Heart left ventricle (tissue), 16 donors: ENCODE data around the gene NGEF. TPM values are rescaled to one million over a fixed set of nuclear protein-coding genes. Genes with fewer than 3 reads are reported as not detected.

Experiments
- ATAC-seq, 4 donors: fragments of 200-7000 bp; cut with Tn5 transposase; one replicate each; pipeline ENCODE4 v1.9.1; 2020 to 2022; ENCODE audit warnings: moderate library complexity in 4 of 4, mild to moderate bottlenecking in 3 of 4, moderate number of reproducible peaks in 1 of 4
- DNase-seq, 5 donors: peaks; one replicate each; pipeline ENCODE4 v3.0.0-alpha.2; 2020
- H3K27ac ChIP-seq, 12 donors: fragments of 200-600 bp; sonication (generic) in 4 of 12; one replicate each; pipeline versions ENCODE4 v1.5.0 to v1.8.0; 2016 to 2022; ENCODE audit warnings: mild to moderate bottlenecking in 2 of 12
- H3K27me3 ChIP-seq, 9 donors: fragments of 200-600 bp; sonication (generic) in 2 of 9; one replicate each; pipeline versions ENCODE4 v1.5.1 to v1.8.0; 2016 to 2022; ENCODE audit warnings: mild to moderate bottlenecking in 3 of 9
- H3K36me3 ChIP-seq, 9 donors: fragments of 200-600 bp; sonication (generic) in 2 of 9; one replicate each; pipeline versions ENCODE4 v1.5.0 to v1.8.0; 2018 to 2022; ENCODE audit warnings: mild to moderate bottlenecking in 2 of 9
- H3K4me1 ChIP-seq, 12 donors: fragments of 200-600 bp; sonication (generic) in 4 of 12; one replicate each; pipeline versions ENCODE4 v1.5.0 to v1.8.0; 2016 to 2022; ENCODE audit warnings: mild to moderate bottlenecking in 3 of 12
- H3K4me3 ChIP-seq, 12 donors: fragments of 200-600 bp; sonication (generic) in 4 of 12; one replicate each; pipeline versions ENCODE4 v1.5.0 to v1.8.0; 2017 to 2022; ENCODE audit warnings: mild to moderate bottlenecking in 9 of 12, moderate library complexity in 4 of 12
- H3K9me3 ChIP-seq, 12 donors: fragments of 200-600 bp; sonication (generic) in 4 of 12; one replicate each; pipeline versions ENCODE4 v1.5.0 to v1.8.0; 2016 to 2022; ENCODE audit warnings: mild to moderate bottlenecking in 1 of 12
- POLR2A ChIP-seq, 2 donors: fragments of 450-650 bp; IDR thresholded peaks; one replicate each; pipeline ENCODE4 v1.6.1; 2017; ENCODE audit warnings: antibody characterized with exemption in 2 of 2, mild to moderate bottlenecking in 2 of 2, moderate library complexity in 2 of 2
- WGBS, 4 donors: extraction: QIAGEN DNeasy Blood & Tissue Kit in 2 of 4; methylation state at CpG; one replicate each; pipeline versions ENCODE4 v1.1.5 to v1.1.7; 2013 to 2018; 5-methylcytosine and 5-hydroxymethylcytosine counted together
- intact Hi-C, 10 donors: fragments of 100-400 bp; cut with DNase I; formaldehyde crosslinking; loops; one replicate each; pipeline versions ENCODE4 v1.11.1 to v1.14.2; 2022
- polyA plus RNA-seq, 2 donors: library from polyadenylated mRNA; stranded (reverse); fragments of 200-250 nt; gene quantifications; one replicate each; pipeline ENCODE4 v1.2.3, GENCODE V29; 2013
- total RNA-seq, 9 donors: library from RNA; depleted of rRNA in 2 of 9; stranded (reverse); fragments of >200 nt in 2 of 9; fragmentation: NEBNext Ultra II Directional in 3 of 9; extraction: Animal tissue kit (Norgen Biotek cat#: 25700) in 3 of 9; gene quantifications; one replicate each; pipeline versions ENCODE4 v1.1.0 to v1.2.4, GENCODE V29; 2016 to 2023
- TF ChIP-seq, protein P1 (sequence below), 12 donors: fragments of 200-600 bp; sonication (generic) in 4 of 12; IDR thresholded peaks; one replicate each; pipeline versions ENCODE4 v1.5.0 to v1.8.0; 2018 to 2022; ENCODE audit warnings: antibody characterized with exemption in 12 of 12, mild to moderate bottlenecking in 5 of 12
- donor health status: ischemic (EF 13 %, LVEDD 7.1; RV severe dilation, severe dysfunction).
- donor health status: healthy with polysubstance abuse.
- donor health status: DM: no; HTN: yes; CAD: no.
- donor health status: DM: no; HTN: no; CAD: no.
- donor health status: ischemic (EF 25% LVEDD 6.9; RV normal size, moderate dysfunction).
- donor health status: ischemic (EF 25% LVEDD 5.7; RV mildly dilated, moderate dysfunction).
- donor health status: healthy.
- donor health status: DM: yes; HTN: yes; CAD: no.
- donor health status: ischemic (EF 35%, LVEDD 5.7; RV mildly dilated, moderate dysfunction).
- donor health status: nonischemic (EF 11% LVEDD 7.7; RV severe dilation, severe dysfunction).
- donor health status: DM: yes; HTN: yes; CAD: no.
- donor health status: PGD.
- donor health status: ischemic (EF 29% LVEDD 5.4; RV normal size, mild dysfunction).
- donor health status: nonischemic (EF 23%, LVEDD 6.1; RV moderate dilation, normal function).

NGEF gene
- total and polyA plus RNA-seq, 11 donors, result 0.15 to 0.62 (median 0.42) TPM; not detected in 4

- TF ChIP-seq, protein P1, sequence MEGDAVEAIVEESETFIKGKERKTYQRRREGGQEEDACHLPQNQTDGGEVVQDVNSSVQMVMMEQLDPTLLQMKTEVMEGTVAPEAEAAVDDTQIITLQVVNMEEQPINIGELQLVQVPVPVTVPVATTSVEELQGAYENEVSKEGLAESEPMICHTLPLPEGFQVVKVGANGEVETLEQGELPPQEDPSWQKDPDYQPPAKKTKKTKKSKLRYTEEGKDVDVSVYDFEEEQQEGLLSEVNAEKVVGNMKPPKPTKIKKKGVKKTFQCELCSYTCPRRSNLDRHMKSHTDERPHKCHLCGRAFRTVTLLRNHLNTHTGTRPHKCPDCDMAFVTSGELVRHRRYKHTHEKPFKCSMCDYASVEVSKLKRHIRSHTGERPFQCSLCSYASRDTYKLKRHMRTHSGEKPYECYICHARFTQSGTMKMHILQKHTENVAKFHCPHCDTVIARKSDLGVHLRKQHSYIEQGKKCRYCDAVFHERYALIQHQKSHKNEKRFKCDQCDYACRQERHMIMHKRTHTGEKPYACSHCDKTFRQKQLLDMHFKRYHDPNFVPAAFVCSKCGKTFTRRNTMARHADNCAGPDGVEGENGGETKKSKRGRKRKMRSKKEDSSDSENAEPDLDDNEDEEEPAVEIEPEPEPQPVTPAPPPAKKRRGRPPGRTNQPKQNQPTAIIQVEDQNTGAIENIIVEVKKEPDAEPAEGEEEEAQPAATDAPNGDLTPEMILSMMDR (IDR thresholded peaks at IDR 0.05), result no peak
- TF ChIP-seq POLR2A (IDR thresholded peaks at IDR 0.05), result no peak
- peaks cover 0 to 9% (median 0%) of the 10 kb centered on the region in 12 donors for H3K4me1 ChIP-seq
- intact Hi-C loops, result no loop called here
- DNase-seq, result no peak
- no peak overlapping the region for H3K27ac ChIP-seq
- H3K27me3 ChIP-seq, result peaks cover 0 to 21% (median 0%) of the 10 kb centered on the region in 9 donors
- no peak for ATAC-seq
- H3K4me3 ChIP-seq, result no peak overlapping the region
- 91 to 93% (median 92%) methylated on average over 24 of the region's 24 CpGs for WGBS, 4 donors
- H3K9me3 ChIP-seq, result no peaks in the 10 kb centered on the region
- H3K36me3 ChIP-seq, result no peaks in the 10 kb centered on the region
Observed at GRCh38 chr2:232897598-232898408, 115.3 kb downstream of the NGEF start.

DNA sequence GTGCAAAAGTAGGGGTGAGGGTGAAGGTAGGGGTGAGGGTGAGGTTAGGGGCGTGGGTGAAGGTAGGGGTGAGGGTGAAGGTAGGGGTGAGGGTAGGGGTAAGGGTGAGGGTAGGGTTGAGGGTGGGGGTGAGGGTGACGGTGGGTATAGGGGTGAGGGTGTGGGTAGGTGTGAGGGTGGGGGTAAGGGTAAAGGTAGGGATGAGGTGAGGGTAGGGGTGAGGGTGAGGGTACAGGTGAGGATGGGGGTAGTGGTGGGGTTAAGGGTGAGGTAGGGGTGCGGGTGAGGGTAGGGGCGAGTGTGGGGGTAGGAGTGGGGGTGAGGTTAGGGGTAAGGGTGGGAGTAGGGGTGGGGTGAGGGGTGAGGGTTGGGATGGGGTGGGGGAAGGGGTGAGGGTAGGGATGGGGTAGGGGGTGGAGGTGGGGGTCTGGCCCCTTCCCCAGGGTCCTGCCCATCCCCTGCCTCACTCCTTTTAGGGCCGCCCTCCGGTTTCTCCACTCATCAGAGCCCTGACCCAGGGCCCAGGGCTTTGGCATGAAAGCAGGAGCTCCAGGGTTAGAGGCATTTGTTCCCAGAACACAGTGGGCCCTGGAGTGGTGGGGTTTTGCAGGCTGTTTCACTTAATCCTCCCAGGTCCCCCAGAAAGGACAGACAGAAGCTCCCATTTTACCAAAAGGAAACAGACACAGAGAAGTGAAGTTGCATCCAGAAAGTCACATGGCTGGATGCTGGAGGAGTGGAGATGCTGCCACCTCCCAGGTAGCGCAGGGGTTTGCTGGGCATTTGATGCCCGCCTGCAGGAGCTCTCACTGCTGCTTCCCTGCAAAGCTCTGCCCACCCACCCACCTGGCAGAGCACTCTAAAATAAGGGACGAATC lies 116.1 kb downstream of the NGEF start:
- H3K4me3 ChIP-seq, result no peak overlapping the region
- H3K36me3 ChIP-seq, result no peaks in the 10 kb centered on the region
- 89 to 95% (median 91%) methylated on average over 5 to 9 of the region's 9 CpGs for WGBS, 4 donors
- intact Hi-C loops, result no loop called here
- peaks cover 0 to 9% (median 0%) of the 10 kb centered on the region in 12 donors for H3K4me1 ChIP-seq
- H3K9me3 ChIP-seq, result no peaks in the 10 kb centered on the region
- TF ChIP-seq, protein P1 (IDR thresholded peaks at IDR 0.05), result no peak
- no peak for TF ChIP-seq POLR2A (IDR thresholded peaks at IDR 0.05)
- H3K27me3 ChIP-seq, result peaks cover 0 to 21% (median 0%) of the 10 kb centered on the region in 9 donors
- no peak overlapping the region for H3K27ac ChIP-seq
- ATAC-seq (no peak), DNase-seq (no peak)

DNA sequence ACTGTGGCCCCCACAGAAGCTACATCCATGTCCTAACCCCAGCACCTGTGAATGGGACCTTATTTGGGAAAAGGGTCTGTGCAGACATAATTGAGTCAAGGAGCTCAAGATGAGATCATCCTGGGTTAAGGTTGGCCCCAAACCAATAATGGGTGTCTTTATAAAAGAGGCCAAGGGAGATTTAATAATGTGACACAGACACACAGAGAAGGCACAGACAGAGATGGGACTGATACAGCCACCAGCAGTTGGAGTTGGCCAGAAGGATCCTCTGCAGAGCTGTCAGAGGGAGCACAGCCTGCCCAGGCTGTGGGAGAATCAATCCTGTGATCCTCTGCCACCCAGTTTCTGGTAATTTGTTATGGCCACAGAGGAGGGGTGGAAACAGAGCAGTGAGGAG lies 116.9 kb downstream of the NGEF start:
- no peaks in the 10 kb centered on the region for H3K36me3 ChIP-seq
- no peak for TF ChIP-seq POLR2A (IDR thresholded peaks at IDR 0.05)
- TF ChIP-seq, protein P1 (IDR thresholded peaks at IDR 0.05), result no peak
- H3K27me3 ChIP-seq, result peaks cover 0 to 15% (median 0%) of the 10 kb centered on the region in 9 donors
- H3K9me3 ChIP-seq, result no peaks in the 10 kb centered on the region
- ATAC-seq (no peak), DNase-seq (no peak)
- intact Hi-C loops, result no loop called here
- no peak overlapping the region for H3K4me3 ChIP-seq
- H3K4me1 ChIP-seq, result peaks cover 0 to 3% (median 0%) of the 10 kb centered on the region in 12 donors
- H3K27ac ChIP-seq, result no peak overlapping the region

GRCh38 chr2:232894746-232895145 lies 118.3 kb downstream of the NGEF start:
- DNase-seq (no peak), ATAC-seq (no peak)
- TF ChIP-seq, protein P1 (IDR thresholded peaks at IDR 0.05), result no peak
- no peak for TF ChIP-seq POLR2A (IDR thresholded peaks at IDR 0.05)
- H3K27ac ChIP-seq, result no peak overlapping the region
- peaks cover 0 to 6% (median 0%) of the 10 kb centered on the region in 12 donors for H3K4me1 ChIP-seq
- intact Hi-C loops, result no loop called here
- no peak overlapping the region for H3K4me3 ChIP-seq
- no peaks in the 10 kb centered on the region for H3K36me3 ChIP-seq
- peaks cover 0 to 16% (median 0%) of the 10 kb centered on the region in 9 donors for H3K27me3 ChIP-seq
- no peaks in the 10 kb centered on the region for H3K9me3 ChIP-seq
- WGBS, 4 donors, result 82 to 88% (median 85%) methylated on average over 19 of the region's 19 CpGs
